Lower lobe of right lung (tissue), 2 donors: ENCODE results near the gene KCNAB3. TPM values are rescaled to one million over a fixed set of nuclear protein-coding genes. Genes with fewer than 3 reads are reported as not detected.

ENCODE experiments used
- ATAC-seq, 2 donors: fragments of 200-7000 bp; cut with Tn5 transposase; one replicate each; pipeline ENCODE4 v1.9.1; 2020 to 2022; ENCODE audit warnings: mild to moderate bottlenecking in 2 of 2, moderate library complexity in 2 of 2
- DNase-seq: peaks from one replicate; pipeline ENCODE4 v3.0.0-alpha.2; 2020
- H3K27ac ChIP-seq: fragments of 200-600 bp; one replicate; pipeline ENCODE4 v1.8.0; 2022
- H3K27me3 ChIP-seq: fragments of 200-600 bp; one replicate; pipeline ENCODE4 v1.8.0; 2022; ENCODE audit warnings: low read depth
- H3K36me3 ChIP-seq: fragments of 200-600 bp; one replicate; pipeline ENCODE4 v1.8.0; 2022; ENCODE audit warnings: mild to moderate bottlenecking
- H3K4me1 ChIP-seq: fragments of 200-600 bp; one replicate; pipeline ENCODE4 v1.8.0; 2022
- H3K4me3 ChIP-seq: fragments of 200-600 bp; one replicate; pipeline ENCODE4 v1.8.0; 2022; ENCODE audit warnings: mild to moderate bottlenecking
- H3K9me3 ChIP-seq: fragments of 200-600 bp; one replicate; pipeline ENCODE4 v1.8.0; 2022
- intact Hi-C: fragments of 100-400 bp; cut with DNase I; formaldehyde crosslinking; loops from one replicate; pipeline ENCODE4 v1.11.0; 2022
- total RNA-seq: library from RNA; stranded (reverse); fragmentation: NEBNext Ultra II Directional; extraction: Animal tissue kit (Norgen Biotek cat#: 25700); gene quantifications from one replicate; pipeline ENCODE4 v1.2.1, GENCODE V29; 2021
- TF ChIP-seq, protein P1 (sequence below): fragments of 200-600 bp; IDR thresholded peaks from one replicate; pipeline ENCODE4 v1.8.0; 2022; ENCODE audit warnings: antibody characterized with exemption, mild to moderate bottlenecking
- donor health status: DM: no; HTN: yes; CAD: no; lungs with severe emphysema.

The KCNAB3 gene
- total RNA-seq, 1 donor from 2014 or later = 5.2 TPM

DNA sequence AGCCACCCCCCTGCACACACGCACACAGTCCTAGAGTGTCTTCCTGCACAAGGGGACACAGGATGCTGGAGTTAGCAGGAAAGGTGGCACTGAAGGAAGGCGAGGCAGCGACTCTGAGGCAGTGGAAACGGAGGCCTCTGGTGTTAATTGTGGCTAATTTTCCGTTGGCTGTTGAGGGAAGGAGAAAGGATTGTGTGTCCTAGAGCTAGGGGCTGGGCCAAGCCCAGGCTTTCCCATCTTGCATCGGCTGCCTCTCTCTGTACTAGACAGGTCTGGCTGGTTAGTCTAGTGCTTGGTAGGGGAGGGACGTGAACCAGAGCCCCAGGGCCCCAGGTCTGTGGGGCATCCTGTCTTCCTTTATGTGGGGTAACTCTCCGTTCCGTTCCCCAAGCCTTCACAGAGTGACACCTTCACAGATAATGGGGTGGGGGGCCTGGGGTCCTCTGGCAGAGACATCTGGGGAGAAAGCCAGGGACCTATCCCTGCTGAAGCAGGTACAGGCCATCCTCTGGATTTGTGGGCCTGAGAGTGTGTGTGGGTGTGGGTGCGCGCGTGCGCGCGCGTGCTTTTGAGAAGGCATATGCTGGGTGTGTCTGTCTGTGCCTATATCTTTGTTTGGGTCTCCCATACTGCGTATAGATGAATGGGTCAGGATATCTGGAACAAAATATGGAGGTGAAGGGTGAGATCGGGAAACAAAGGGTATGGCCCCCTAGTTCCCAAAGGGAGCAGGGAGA lies 41.3 kb downstream of the KCNAB3 start, which contains the start of gene CHD3:
Gene CHD3, plus strand, starts transcription at position 606 of the 737 bp plus-strand sequence. CDS start 212 bp downstream, outside the sequence.
- Histone ChIP-seq H3K4me3 (peak within 1 kb of the TSS; percentile 93), H3K9me3 (no peaks in the 10 kb centered on the region), H3K27me3 (no peaks in the 10 kb centered on the region), H3K4me1 (peaks cover 49% of the 10 kb centered on the region), H3K27ac (peak within 1 kb of the TSS; percentile 92), H3K36me3 (peaks cover 32% of the 10 kb centered on the region)
- TF ChIP-seq, protein P1, sequence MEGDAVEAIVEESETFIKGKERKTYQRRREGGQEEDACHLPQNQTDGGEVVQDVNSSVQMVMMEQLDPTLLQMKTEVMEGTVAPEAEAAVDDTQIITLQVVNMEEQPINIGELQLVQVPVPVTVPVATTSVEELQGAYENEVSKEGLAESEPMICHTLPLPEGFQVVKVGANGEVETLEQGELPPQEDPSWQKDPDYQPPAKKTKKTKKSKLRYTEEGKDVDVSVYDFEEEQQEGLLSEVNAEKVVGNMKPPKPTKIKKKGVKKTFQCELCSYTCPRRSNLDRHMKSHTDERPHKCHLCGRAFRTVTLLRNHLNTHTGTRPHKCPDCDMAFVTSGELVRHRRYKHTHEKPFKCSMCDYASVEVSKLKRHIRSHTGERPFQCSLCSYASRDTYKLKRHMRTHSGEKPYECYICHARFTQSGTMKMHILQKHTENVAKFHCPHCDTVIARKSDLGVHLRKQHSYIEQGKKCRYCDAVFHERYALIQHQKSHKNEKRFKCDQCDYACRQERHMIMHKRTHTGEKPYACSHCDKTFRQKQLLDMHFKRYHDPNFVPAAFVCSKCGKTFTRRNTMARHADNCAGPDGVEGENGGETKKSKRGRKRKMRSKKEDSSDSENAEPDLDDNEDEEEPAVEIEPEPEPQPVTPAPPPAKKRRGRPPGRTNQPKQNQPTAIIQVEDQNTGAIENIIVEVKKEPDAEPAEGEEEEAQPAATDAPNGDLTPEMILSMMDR = no peak
- intact Hi-C loops = no loop called here
- peak; percentile 47 to 52 for ATAC-seq
- no peak for DNase-seq

DNA sequence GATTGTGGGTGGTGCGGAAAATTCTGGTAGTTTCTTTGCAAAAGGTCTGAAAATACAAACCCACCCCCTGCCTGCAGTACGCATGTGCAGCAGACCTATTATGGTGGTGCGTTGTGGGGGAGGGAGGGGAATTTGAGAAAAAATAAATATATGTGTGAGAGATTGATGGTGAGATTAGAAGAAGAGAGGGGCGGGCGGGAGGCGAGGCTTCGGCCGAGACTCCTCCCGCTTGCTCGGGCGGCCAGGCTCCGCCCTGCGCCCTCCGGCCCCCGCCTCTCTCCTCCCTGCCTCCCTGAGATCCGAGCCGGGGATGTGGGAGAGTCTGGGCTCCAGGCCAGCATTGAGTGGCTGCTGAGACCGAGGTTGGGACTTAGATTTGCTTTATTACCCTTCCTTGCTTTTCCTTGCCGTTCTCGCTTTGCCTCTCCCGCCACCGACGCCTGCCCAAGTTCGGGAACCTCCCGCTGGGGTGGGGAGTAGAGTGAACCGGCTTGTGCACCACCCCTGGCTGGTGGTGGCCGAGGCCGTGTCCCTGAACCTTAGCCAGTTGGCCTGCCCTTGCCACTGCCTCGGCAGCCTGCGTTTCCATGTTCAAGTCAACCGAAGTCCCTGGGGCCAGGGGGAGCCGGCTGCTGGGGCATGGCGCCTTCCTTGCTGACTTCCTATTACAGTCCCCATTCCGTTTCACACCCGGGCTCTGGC lies 42.0 kb downstream of the KCNAB3 start:
- peak; percentile 95 for DNase-seq
- H3K27ac ChIP-seq = peak overlapping the region; percentile 92
- TF ChIP-seq, protein P1 = no peak
- H3K36me3 ChIP-seq = peaks cover 25% of the 10 kb centered on the region
- peaks cover 56% of the 10 kb centered on the region for H3K4me1 ChIP-seq
- H3K4me3 ChIP-seq = peak overlapping the region; percentile 93
- intact Hi-C loops = no loop called here
- no peaks in the 10 kb centered on the region for H3K9me3 ChIP-seq
- H3K27me3 ChIP-seq = no peaks in the 10 kb centered on the region
- ATAC-seq = peak; percentile 92

DNA sequence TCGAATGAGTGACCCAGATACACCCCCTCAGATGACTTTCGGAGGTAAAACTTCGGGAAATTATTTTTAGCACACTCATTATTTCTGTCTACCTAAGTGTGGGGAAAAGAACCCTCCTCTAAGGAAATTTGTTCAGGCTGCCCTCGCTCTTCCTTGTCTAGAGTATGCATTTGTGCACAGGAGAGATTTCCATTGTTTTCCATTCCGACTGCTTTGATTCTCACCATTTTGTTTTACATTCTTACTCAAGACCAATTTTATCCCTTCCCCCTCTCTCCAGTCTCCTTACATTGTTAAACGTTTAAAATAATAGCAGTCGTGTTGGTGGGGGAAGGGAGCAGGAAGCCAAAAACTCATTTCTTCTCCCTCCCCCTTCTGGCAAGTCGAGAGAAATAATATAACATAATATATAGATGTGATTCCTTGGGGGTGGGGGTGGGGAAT lies 42.6 kb downstream of the KCNAB3 start:
- TF ChIP-seq, protein P1 = no peak
- peak overlapping the region; percentile 92 for H3K27ac ChIP-seq
- intact Hi-C loops = no loop called here
- DNase-seq = no peak
- H3K4me3 ChIP-seq = peak overlapping the region; percentile 93
- H3K27me3 ChIP-seq = no peaks in the 10 kb centered on the region
- no peak for ATAC-seq
- H3K4me1 ChIP-seq = peaks cover 61% of the 10 kb centered on the region
- no peaks in the 10 kb centered on the region for H3K9me3 ChIP-seq
- H3K36me3 ChIP-seq = peaks cover 20% of the 10 kb centered on the region

DNA sequence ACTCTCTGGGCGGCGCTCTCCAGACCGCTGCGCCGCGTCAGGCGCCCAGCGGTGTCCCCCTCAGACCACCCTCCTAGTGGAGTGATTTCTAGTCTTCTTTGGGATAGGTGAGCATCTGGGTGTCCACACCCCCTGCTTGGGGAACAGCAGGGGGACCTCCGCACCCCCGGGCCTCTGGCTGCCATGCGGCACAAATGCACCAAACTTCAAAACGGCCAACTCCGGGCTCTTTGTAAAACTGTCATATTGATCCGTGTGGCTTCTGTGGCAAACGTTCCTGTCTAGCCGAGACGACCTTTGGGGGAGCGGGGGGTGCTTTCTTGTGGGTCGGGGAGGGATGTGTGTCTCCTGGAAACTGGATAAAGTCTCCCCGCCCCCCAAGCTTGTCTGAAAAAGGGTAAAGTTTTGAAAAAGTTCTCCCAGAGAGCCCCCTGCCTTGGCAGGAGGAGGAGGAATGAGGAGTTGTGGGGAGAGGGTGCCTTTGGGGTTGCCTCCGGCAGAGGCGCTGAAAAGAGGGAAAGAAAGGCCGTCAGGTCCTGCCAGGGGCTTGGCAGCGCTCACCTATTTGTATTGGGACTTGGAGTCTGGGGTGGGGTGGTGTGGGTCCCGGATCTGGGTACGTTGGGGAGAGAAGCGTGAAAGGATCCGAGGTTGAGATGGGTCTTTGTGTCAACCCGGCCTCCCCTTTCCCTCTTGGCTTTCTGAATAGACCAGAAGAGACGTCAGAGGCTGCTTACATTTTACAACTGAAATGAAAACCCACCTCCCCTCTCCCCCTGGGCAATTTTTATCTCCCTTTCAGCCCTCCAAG lies 43.2 kb downstream of the KCNAB3 start:
- H3K4me1 ChIP-seq = peaks cover 67% of the 10 kb centered on the region
- peak overlapping the region; percentile 92 for H3K27ac ChIP-seq
- intact Hi-C loops = no loop called here
- H3K27me3 ChIP-seq = no peaks in the 10 kb centered on the region
- DNase-seq (no peak), ATAC-seq (peak in 1 of 2 donors; percentile 0)
- TF ChIP-seq, protein P1 = no peak
- H3K4me3 ChIP-seq = peak overlapping the region; percentile 93
- H3K9me3 ChIP-seq = no peaks in the 10 kb centered on the region
- H3K36me3 ChIP-seq = peaks cover 15% of the 10 kb centered on the region
